GM18861 (cell line): ENCODE results near the gene ART3.

Experiments used
- ATAC-seq: cut with Tn5 transposase; IDR thresholded peaks from one replicate; pipeline ENCODE4 v1.9.1; 2021; ENCODE audit not compliant: unreplicated experiment

The ART3 gene

DNA sequence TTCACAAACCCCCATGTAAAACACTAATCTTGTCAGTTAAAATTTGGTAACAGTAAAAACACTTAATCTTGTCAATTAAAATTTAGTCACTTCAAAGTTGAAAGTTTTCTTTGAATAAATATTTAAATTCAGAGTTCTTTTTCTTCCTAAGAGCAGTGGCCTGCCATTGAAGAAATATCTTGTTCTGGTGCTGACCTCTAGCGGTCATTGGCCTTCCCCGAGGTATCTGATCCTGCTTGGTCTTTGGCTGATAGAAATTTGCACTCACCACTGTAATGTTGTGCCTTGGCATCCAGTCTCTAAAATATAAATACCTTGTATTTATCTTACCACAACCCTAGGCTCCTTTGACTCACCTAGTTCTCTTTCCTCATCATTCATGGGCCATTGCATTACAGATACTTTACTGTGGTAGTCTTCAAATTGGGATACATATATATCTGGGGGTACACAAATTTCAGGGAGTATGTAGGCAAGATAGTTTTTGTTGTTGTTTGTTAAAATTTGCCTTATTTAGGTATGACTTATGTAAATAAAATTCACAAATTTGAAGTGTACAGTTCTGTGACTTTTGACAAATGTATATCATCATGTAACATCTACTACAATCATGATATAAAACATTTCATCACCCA is 6.7 kb upstream of the ART3 start:
- ATAC-seq, result peak; percentile 80

DNA sequence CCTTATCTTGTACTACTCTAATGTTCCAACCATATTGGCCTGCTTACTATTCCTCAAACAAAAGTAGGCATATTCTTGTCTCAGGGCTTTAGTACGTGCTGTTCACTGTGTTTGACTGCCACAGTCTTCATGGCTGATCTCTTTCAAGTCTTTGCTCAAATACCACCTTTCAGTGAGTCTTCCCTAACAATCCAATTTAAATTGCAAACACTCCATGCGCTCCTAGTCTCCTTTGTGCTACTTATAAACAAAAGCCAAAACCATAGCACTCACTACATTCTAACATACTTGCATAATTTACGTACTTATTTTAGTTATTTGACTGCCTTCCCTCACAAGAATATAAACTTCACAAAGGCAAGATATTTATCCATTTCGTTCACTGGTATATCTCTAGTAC is 1.7 kb upstream of the ART3 start:
- no peak for ATAC-seq

DNA sequence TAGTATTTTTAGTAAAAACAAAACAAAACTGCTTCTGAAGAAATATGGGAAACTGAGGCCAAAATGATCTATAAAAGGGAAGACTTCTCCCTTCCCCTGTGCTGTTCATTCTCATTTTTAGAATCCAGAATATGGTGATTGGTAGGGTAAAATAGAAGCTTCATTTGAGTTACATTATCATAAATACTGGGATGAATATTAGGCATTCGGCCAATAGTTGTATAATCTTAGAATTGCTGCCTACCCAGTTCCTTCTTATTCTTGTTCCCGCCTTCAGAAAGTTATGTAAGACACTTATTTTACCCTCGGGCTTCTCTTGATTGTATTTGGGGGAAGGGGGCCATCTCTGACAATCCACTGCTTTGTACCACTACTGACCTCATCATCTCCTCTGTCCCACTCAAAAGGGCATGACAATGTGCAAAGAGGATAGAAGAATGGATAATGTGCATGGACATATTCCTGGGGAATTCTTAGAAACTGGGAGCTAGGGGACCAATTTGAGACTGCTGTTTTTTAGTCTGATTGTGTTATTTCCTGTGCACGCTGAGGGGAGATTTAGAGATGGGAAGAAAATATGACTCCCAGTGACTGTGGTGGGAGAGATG is 588 bp downstream of the ART3 start:
- ATAC-seq, result no peak

DNA sequence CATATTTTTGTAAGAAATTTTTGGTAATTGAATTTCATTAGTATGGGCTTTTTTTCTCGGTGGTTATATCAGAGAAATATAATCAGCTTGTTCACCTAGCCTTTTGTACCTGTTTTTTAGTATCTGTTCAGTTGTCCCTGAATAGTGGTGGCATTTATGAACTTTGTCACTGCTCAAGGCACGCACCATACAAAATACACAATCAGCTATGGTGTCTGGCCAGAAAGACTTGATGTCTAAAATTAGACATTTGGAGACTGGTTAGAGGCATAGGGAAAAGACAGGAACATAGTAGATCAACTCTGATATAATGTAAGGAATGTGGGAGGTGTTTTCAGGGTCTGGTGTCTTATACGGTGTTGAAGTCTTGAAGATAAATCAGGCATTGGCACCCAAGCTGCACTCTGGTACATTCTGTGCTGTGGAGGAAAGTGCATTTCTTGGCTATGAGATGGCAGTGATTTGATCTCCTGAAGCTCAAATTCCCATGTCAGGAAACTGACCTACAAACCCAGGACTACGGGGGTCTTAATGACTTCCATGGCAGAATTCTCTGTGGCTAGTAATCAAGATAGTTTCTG is 3.6 kb downstream of the ART3 start:
- ATAC-seq, result no peak

DNA sequence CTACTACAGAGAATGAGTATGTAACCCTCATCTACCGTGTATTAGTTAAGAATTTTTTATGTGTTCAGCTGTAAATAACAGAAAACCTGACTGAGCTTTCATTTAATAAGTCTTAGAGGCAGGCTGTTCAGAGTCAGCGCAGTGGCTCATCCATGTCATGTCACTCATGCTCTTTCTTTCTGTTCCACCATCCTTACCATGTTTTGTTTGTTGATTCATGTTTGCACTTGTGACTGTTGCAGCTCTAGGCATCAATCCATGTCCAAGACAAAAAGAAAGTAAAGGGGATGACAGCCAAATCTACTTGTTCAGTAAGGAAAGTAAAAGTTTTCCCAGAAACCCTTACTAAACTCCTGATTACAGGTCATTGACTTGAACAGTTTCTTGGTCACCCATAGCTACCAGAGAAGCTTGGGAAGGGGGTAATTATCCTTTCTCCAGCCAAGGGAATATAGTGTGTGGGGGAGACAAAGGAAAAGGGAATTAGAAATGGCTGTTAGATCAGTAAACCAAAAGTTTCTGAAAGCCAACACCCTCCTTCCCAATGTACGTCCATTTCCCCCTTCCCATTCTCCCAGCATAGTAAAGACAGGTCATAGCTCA is 9.0 kb downstream of the ART3 start:
- ATAC-seq, result no peak

DNA sequence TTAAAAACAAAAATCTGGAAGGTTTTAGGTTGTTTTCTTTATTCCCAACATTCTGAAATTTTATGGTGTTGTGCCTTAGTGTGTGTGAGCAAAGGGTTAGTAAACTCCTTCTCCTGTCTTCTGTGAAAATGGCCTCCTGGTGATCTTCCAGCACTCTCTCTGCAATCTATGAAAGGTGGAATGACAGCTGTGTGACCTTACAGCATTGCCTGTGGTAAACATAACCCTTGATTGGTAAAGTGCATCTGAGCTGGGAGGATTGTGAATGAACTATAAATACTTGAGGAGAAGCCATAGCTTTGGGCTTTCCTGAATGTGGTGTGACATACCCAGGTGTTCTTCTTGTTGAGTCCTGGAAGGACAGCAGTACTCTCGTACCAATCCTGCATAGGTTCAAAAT is 10.0 kb downstream of the ART3 start:
- no peak for ATAC-seq

DNA sequence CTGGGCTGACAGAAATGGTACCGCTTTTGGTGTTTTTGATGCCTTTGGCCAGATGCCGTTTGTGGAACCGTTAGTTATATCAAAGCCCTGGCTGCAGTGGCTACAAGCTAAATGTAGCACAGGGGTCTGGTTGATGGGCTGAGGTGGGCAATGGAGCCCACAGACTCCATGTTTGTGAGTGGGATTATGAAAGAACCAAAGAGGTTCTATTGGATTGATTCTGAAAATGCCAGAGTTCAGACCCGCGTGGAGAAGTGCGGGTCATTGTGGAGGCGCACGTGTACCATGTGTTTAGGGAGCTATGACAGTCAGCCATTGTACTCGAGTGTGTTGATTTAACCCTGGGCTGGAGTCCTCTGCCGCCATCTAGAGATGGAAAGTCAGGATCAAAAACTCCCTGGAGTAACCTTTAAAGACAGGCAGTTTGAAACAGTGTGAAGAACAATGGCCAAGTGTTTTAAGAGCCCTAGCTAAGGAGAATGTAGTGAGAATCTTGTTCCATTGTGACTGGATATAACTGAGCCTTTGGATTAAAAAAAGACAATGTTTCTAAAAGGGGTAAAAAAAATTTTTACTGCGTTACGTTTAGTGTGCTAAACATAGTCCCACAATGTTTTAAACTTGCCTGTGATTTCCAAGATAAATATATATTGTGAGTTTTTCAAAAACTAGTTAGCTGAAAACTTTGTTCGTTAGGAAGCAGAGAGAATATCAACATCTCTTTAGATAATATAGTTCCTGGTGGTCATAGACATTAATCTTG is 12.7 kb downstream of the ART3 start:
- ATAC-seq, result no peak

DNA sequence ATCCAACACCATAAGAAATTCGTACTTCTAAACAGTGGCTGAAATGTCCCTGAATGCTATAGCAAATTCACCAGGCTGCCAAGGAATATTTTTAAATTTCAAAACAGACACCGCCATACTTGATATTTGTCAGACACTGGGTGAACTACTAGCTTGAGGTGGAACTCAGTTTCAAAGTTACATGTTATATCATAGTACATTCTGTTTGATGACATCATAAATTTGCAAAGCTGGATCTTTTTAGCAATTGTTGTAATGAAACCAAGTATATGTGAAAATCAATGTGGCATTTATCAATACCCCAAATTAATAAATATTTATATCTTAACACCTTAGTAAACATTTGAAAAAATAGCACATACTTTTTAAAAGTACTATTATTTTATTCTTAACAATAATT is 14.2 kb downstream of the ART3 start:
- no peak for ATAC-seq

DNA sequence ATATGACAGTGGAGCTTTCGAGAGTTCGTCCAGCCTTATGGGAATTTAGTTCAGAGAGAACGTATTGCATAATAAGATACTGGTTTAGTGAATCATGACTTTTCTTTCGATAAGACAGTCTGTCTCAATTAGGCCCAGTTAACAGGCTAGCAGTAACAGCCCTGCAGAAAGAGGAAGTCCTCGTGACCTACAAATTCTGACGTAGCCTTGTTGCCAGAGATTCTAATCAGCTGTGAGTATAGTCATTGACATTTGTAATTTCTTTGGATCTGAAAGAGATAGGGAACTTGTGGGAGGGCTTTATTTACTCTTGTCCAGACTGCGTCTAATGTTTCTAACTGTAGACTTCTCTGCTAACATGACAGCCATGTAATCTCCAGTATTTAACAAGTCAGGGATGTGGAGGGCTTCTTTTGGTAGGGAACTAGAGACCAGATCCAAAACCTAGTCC is 15.8 kb downstream of the ART3 start:
- ATAC-seq, result peak; percentile 87

DNA sequence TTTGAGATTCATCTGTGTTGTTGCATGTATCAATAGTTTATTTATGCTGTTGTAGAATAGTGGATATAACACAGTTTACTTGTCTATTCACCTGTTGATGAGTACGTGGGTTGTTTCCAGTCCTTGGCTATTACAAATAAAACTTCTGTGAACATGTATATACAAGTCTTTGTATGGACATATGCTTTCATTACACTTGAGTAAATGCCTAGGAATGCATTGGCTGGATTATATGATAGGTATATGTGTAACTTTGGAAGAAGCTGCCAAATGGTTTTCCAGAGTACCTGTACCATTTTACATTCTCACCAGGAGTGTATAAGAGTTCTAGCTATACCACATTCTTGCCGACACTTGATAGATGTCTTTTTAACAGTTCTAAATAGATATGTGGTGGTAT is 16.5 kb downstream of the ART3 start:
- ATAC-seq, result no peak

DNA sequence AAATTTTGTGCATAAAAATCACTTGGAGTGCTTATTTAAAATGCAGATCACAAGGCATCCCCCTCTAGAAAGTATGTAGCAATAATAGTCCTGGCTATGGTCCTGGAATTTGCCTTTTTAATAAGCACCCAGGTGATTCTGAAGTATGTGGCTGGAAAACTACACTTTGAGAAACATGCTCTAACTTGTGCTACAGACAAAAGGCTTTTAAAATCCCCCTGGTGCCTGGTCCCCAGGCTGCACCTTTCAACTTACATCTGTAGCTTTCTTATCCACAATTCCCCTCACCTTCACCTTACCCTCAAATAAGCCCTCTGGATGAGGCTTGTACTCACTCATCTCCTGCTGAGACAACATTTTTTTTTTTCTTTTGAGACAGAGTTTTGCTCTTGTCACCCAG is 21.1 kb downstream of the ART3 start:
- ATAC-seq, result no peak

DNA sequence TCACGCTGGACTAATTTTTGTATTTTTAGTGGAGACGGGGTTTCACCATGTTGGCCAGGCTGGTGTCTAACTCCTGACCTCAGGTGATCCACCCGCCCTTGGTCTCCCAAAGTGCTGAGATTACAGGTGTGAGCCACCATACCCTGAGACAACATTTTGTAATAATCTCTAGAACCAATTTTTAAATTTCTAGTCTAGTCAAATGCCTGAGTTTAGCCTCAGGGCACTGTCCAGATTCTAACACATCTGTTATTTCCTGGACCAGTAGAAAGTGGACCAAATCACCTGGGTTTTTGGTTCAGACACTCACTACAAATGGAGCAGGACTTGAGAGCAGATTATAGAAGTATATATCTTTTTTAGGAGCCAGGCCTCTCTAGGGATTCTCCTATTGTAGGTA is 21.6 kb downstream of the ART3 start:
- ATAC-seq, result no peak

DNA sequence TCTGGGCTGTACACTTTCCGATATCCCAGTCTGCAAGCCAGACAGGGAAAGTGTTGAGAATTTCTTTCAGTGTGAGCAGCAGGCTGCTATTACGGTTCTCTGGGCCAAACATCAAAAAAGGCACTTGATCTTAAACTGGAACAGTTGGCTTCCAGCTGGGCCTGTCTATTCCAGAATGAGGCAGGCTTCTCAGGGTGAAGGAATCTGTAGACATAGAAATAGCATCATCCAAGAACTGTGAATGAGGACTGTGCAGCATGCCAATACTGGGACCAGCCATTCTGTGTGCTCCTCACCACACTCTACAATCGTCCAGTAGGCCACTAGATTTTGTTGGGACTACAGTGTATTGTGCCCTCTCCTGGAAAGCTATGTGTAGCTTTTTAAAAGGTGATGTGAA is 31.1 kb downstream of the ART3 start:
- no peak for ATAC-seq

DNA sequence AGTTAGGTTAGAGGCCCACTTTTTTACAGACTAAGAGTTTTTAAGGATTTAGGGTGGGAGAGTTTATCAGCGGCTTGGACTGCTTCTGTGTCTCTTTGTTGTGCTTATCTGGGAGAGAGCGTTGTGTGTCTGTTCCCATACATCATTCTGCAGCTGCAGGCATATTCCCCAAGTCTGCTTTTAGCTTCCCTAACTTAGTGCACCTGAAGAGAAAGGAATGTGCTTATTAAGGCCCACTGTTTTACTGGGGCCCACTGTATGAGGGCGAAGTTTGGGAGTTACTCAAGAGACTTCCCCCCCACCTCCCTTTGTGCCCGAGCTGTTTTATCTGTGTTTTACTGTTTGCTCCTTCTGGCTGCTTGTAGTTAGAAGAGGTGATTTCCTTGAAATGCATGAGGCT is 31.9 kb downstream of the ART3 start:
- ATAC-seq, result no peak

DNA sequence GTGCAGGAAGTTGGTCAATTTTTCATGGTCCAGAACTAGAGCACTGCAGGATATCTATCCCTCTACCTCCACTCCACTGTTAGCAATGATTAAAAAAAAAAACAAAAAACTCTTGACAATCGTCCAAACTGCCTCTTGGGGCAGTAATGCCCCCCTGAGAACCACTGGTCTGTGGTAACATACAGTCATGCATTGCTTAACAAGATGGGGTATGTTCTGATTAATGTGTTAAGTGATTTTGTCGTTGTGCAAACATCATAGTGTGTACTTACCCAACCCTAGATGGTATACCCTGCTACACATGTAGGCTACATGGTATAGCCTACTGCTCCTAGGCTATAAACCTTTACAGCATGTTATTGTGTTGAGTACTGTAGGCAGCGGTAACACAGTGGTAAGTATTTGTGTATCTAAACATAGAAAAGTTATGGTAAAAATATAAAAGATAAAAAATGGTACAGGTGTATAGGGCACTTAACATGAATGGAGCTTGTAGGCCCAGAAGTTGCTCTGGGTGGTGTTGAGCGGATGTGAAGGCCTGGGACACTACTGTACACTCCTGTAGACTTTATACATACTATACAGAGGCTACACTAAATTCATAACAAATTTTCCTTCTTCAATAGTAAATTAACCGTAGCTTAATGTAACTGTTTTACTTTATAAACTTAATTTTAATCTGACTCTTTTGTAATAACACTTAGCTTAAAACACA is 34.1 kb downstream of the ART3 start:
- no peak for ATAC-seq

DNA sequence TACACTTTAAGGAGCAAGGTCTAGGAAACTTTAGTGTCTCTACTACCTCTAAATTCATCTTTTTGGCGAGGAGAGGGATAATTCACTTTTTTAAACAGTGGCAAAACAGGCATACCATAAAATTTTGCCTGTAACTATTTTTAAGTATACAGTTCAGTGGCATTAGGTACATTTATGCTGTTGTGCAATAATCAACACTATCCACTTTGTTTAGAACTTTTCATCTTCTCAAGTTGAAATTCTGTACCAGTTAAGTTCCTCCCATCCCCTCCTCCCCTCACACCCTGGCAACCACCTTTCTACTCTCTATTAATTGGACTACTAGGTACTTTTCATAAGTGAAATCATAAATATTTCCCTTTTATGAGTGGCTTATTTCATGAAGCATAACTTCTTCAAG is 42.3 kb downstream of the ART3 start:
- ATAC-seq, result no peak

DNA sequence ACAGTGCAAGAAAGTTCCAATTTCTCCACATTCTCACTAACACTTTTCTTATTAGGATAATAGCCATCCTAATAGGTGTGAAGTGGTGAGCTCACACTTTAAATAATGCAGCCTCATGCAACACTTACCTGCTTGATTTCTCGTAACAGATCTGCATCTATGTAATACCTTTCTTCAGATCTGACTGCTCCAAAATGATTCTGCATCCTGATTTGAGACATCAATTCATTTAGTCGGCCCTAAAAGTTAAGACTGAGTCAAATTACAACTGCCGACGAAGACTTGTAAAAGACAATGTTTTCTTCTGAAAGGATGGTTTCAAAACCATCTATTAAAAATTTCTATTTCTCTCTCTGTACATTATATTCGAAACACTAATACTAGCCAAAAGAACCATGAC is 43.0 kb downstream of the ART3 start:
- no peak for ATAC-seq

DNA sequence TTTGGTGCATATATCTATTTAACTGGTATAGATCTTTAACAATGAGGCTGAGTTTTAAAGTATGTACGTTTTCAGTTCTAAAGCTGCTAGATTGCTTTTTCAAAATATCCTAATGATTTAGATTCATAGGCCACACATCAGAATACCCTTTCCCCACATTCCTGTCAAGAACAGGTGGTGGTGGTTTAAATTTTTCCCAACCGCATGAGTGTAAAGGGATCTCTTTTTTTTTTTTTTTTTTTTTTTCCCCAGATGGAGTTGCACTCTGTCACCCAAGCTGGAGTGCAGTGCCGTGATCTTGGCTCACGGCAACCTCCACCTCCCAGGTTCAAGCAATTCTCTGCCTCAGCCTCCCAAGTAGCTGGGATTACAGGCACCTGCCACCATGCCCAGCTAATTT is 45.7 kb downstream of the ART3 start:
- no peak for ATAC-seq

DNA sequence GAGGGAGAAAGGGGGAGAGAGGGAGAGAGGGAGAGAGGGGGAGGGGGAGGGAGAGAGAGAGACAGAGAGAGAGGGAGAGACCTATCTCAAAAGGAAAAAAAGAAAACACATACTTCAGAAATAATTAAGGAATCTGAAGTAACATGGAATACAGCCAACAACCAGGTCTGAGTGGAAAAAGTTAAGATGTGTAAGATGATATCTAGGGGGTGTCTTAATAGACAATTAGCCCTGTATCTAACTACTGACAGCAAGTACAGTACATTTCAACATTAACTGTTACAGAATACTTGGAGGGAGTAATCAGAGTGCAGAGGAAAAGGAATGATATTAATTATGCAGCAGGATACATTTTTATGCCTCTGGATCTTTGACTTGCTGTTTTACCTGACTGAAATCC is 51.3 kb downstream of the ART3 start:
- no peak for ATAC-seq

DNA sequence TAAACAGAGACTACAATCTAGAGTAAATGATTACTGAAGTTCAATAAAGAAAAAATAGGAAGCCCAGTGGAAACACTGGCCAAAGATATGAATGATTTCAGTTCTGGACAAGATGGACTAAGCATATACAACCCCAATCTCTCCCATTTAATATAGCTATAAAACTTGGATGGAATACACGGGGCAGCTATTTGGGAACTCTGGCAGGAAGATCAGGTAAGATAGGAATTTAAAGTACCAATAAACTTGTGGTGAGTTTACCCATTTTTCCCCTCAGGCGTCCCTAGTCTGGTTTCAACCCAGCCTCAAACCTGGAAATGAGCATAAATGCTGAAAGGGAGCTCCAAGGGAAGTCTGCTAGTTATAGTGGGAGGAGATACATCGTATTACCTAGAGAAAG is 53.2 kb downstream of the ART3 start:
- no peak for ATAC-seq

DNA sequence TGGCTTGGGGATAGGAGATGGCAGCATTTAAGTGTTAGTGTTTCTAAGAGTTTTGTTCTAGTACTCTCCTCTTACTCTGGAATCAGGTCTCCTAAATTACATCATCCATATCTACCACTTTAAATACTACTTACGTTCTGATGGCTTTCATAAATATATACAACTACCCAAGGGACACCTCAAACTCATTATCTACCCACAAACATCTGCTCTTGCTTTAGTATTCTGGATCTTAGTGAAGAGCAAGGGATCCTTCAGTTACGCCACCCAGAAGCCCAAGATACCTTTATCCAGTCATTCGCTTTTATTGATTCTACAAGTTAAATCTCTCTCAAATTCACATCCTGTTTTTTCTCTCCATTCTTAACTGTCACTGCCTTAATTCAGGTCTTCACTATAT is 66.7 kb downstream of the ART3 start:
- ATAC-seq, result no peak
